ENCODE data around the gene CPS1. TPM values are rescaled to one million over a fixed set of nuclear protein-coding genes. Genes with fewer than 3 reads are reported as not detected.

Gene CPS1
- total RNA-seq, 2 donors from 2014 or later, result 2.7 to 3.3 TPM

- no peak for DNase-seq
- H3K9ac ChIP-seq (ENCODE audit: low read depth in 2 of 2, low read length in 2 of 2), result no peak overlapping the region
- TF ChIP-seq CTCF (IDR thresholded peaks at IDR 0.05), result no peak
- no peak overlapping the region for H3K27ac ChIP-seq
- no peaks in the 10 kb centered on the region for H3K27me3 ChIP-seq
- no peaks in the 10 kb centered on the region for H3K9me3 ChIP-seq
- intact Hi-C loops (cut with DNase I), result no loop called here
- no peaks in the 10 kb centered on the region for H3K36me3 ChIP-seq
- no peaks in the 10 kb centered on the region for H3K4me1 ChIP-seq
- H3K4me3 ChIP-seq, result no peak overlapping the region
These were observed 11.6 kb upstream of the CPS1 start for GRCh38 chr2:210544831-210545230.

GRCh38 chr2:210546424-210547208 lies 9.8 kb upstream of the CPS1 start:
- no peak overlapping the region for H3K9ac ChIP-seq (ENCODE audit: low read depth in 2 of 2, low read length in 2 of 2)
- intact Hi-C loops (cut with DNase I), result no loop called here
- no peak overlapping the region for H3K4me3 ChIP-seq
- no peaks in the 10 kb centered on the region for H3K4me1 ChIP-seq
- no peaks in the 10 kb centered on the region for H3K9me3 ChIP-seq
- DNase-seq, result peak; percentile 63
- no peaks in the 10 kb centered on the region for H3K27me3 ChIP-seq
- H3K36me3 ChIP-seq, result no peaks in the 10 kb centered on the region
- no peak for TF ChIP-seq CTCF (IDR thresholded peaks at IDR 0.05)
- H3K27ac ChIP-seq, result no peak overlapping the region

- no peaks in the 10 kb centered on the region for H3K36me3 ChIP-seq
- no peaks in the 10 kb centered on the region for H3K4me1 ChIP-seq
- no peaks in the 10 kb centered on the region for H3K27me3 ChIP-seq
- no peak overlapping the region for H3K9ac ChIP-seq (ENCODE audit: low read depth in 2 of 2, low read length in 2 of 2)
- H3K9me3 ChIP-seq, result no peaks in the 10 kb centered on the region
- TF ChIP-seq CTCF (IDR thresholded peaks at IDR 0.05), result no peak
- no peak overlapping the region for H3K27ac ChIP-seq
- intact Hi-C loops (cut with DNase I), result no loop called here
- H3K4me3 ChIP-seq, result no peak overlapping the region
- no peak for DNase-seq
These were observed 8.4 kb upstream of the CPS1 start for GRCh38 chr2:210548031-210548430.

- Histone ChIP-seq H3K27me3 (no peaks in the 10 kb centered on the region), H3K9ac (ENCODE audit: low read depth in 2 of 2, low read length in 2 of 2) (no peak overlapping the region), H3K4me1 (no peaks in the 10 kb centered on the region), H3K9me3 (no peaks in the 10 kb centered on the region), H3K27ac (no peak overlapping the region), H3K36me3 (no peaks in the 10 kb centered on the region), H3K4me3 (no peak overlapping the region)
- no peak for TF ChIP-seq CTCF (IDR thresholded peaks at IDR 0.05)
- DNase-seq, result no peak
- intact Hi-C loops (cut with DNase I), result no loop called here
These were observed 7.5 kb upstream of the CPS1 start for GRCh38 chr2:210548878-210549384.

GRCh38 chr2:210551001-210551400 lies 5.4 kb upstream of the CPS1 start:
- no peak for DNase-seq
- Histone ChIP-seq H3K4me1 (no peaks in the 10 kb centered on the region), H3K9me3 (no peaks in the 10 kb centered on the region), H3K4me3 (no peak overlapping the region), H3K36me3 (no peaks in the 10 kb centered on the region), H3K9ac (ENCODE audit: low read depth in 2 of 2, low read length in 2 of 2) (no peak overlapping the region), H3K27ac (no peak overlapping the region), H3K27me3 (no peaks in the 10 kb centered on the region)
- intact Hi-C loops (cut with DNase I), result no loop called here
- TF ChIP-seq CTCF (IDR thresholded peaks at IDR 0.05), result no peak
